H1 (cell line): Measurements from ENCODE around the gene MAP7D1.

Experiments used
- CTCF ChIP-seq, 3 experiments: IDR thresholded peaks; 1 replicate in 2 of 3; 2 replicates in 1 of 3; pipeline versions ENCODE4 v1.5.1 to v1.6.1; 2011; ENCODE audit warnings: low read length in 3 of 3, mild to moderate bottlenecking in 3 of 3, inconsistent platforms in 2 of 3, low read depth in 1 of 3, moderate library complexity in 1 of 3; ENCODE audit not compliant: insufficient read depth in 1 of 3; ENCODE audit errors: control extremely low read depth in 1 of 3
- EP300 ChIP-seq, 2 experiments: IDR thresholded peaks; 1 replicate in 1 of 2; 2 replicates in 1 of 2; pipeline ENCODE4 v1.6.1; 2011 to 2012; ENCODE audit warnings: low read depth in 2 of 2, low read length in 2 of 2, mild to moderate bottlenecking in 2 of 2, borderline replicate concordance in 1 of 2, inconsistent platforms in 1 of 2, moderate library complexity in 1 of 2
- GABPA ChIP-seq: IDR thresholded peaks from 2 replicates; pipeline ENCODE4 v1.6.1; 2011; ENCODE audit warnings: mild to moderate bottlenecking, low read length, moderate library complexity, borderline replicate concordance; ENCODE audit not compliant: insufficient read depth
- GTF2F1 ChIP-seq: IDR thresholded peaks from 2 replicates; pipeline ENCODE4 v1.6.1; 2012; ENCODE audit warnings: low read depth, low read length, improper control_type of control experiment, borderline replicate concordance
- HDAC6 ChIP-seq: IDR thresholded peaks from one replicate; pipeline ENCODE4 v1.7.1; 2012; ENCODE audit warnings: low read depth, mild to moderate bottlenecking, inconsistent platforms, low read length, moderate library complexity
- POLR2A ChIP-seq, 2 experiments: IDR thresholded peaks; 1 replicate in 1 of 2; 2 replicates in 1 of 2; pipeline ENCODE4 v1.6.1; 2011; ENCODE audit warnings: low read depth in 2 of 2, low read length in 2 of 2, mild to moderate bottlenecking in 2 of 2; ENCODE audit errors: control extremely low read depth in 1 of 2
- RFX5 ChIP-seq: IDR thresholded peaks from 2 replicates; pipeline ENCODE4 v1.6.1; 2011; ENCODE audit warnings: low read depth, low read length, improper control_type of control experiment, borderline replicate concordance
- RNF2 ChIP-seq: fragments of 200-900, 300-1000 bp; sonication (generic); IDR thresholded peaks from 2 replicates; pipeline ENCODE4 v1.7.1; 2016; ENCODE audit warnings: borderline replicate concordance, low read depth, mild to moderate bottlenecking, antibody characterized with exemption, low read length; ENCODE audit not compliant: poor library complexity, severe bottlenecking; ENCODE audit errors: missing control alignments
- SP4 ChIP-seq: IDR thresholded peaks from 2 replicates; pipeline ENCODE4 v1.6.1; 2012; ENCODE audit warnings: low read length, inconsistent platforms
- YY1 ChIP-seq: IDR thresholded peaks from 2 replicates; pipeline ENCODE4 v1.6.1; 2011; ENCODE audit warnings: low read depth, mild to moderate bottlenecking, low read length
- ZNF274 ChIP-seq: IDR thresholded peaks from 2 replicates; pipeline ENCODE4 v1.7.0; 2012; ENCODE audit warnings: low read length, borderline replicate concordance; ENCODE audit errors: extremely low read depth

- TF ChIP-seq EP300 (IDR thresholded peaks at IDR 0.05; ENCODE audit: borderline replicate concordance in 1 of 2, low read depth in 2 of 2, low read length in 2 of 2) (no peak), GABPA (no peak), POLR2A (IDR thresholded peaks at IDR 0.05; ENCODE audit: control extremely low read depth in 1 of 2, low read depth in 2 of 2, low read length in 2 of 2) (no peak), CTCF (IDR thresholded peaks at IDR 0.05; ENCODE audit: control extremely low read depth in 1 of 3, insufficient read depth in 1 of 3, low read depth in 1 of 3, low read length in 3 of 3) (no peak), SP4 (no peak), YY1 (no peak), RNF2 (no peak), ZNF274 (no peak), HDAC6 (no peak), RFX5 (no peak), GTF2F1 (no peak)
Measured at GRCh38 chr1:36182734-36183133, 26.8 kb downstream of the MAP7D1 start.
